ENCODE measurements around the gene AUH. TPM values are rescaled to one million over a fixed set of nuclear protein-coding genes. Genes with fewer than 3 reads are reported as not detected.

The AUH gene
- total and polyA plus RNA-seq, 9 of the 15 experiments (the other 6 are each of a cell fraction or from before 2014, with no cell fraction given), result 3.4 to 29.0 (median 10.1) TPM

GRCh38 chr9:91207397-91207728 is 154.4 kb downstream of the AUH start (continued):
- TF ChIP-seq, protein P1, sequence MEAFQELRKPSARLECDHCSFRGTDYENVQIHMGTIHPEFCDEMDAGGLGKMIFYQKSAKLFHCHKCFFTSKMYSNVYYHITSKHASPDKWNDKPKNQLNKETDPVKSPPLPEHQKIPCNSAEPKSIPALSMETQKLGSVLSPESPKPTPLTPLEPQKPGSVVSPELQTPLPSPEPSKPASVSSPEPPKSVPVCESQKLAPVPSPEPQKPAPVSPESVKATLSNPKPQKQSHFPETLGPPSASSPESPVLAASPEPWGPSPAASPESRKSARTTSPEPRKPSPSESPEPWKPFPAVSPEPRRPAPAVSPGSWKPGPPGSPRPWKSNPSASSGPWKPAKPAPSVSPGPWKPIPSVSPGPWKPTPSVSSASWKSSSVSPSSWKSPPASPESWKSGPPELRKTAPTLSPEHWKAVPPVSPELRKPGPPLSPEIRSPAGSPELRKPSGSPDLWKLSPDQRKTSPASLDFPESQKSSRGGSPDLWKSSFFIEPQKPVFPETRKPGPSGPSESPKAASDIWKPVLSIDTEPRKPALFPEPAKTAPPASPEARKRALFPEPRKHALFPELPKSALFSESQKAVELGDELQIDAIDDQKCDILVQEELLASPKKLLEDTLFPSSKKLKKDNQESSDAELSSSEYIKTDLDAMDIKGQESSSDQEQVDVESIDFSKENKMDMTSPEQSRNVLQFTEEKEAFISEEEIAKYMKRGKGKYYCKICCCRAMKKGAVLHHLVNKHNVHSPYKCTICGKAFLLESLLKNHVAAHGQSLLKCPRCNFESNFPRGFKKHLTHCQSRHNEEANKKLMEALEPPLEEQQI (IDR thresholded peaks at IDR 0.05), result no peak
- TF ChIP-seq ZNF408 (CRISPR knock-in tag; IDR thresholded peaks at IDR 0.05; ENCODE audit: low read depth) (no peak), BACH1 (tag; IDR thresholded peaks at IDR 0.05) (no peak), FOS (IDR thresholded peaks at IDR 0.05; ENCODE audit: extremely low read depth, insufficient read length) (no peak), PHB2 (IDR thresholded peaks at IDR 0.05; ENCODE audit: low read depth) (no peak), HDGF (IDR thresholded peaks at IDR 0.05) (no peak), KDM1A (IDR thresholded peaks at IDR 0.05) (no peak), ELK1 (CRISPR knock-in tag; IDR thresholded peaks at IDR 0.05) (no peak)

DNA sequence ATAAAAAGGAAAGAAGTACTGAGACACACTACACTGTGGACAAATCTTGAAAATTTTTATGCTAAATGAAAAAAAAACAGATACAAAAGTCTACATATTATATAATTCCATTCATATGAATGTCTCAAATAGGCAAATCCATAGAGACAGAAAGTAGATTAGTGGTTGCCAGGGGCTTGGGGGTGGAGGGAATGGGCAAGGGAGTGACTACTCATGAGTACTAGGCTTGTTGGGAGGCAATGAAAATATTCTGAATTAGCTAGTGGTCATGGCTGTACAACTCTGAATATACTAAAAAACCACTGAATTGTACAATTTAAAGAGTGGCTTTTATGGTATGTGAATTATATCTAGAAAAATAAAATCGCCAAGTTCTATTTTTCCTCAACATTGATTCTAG is 154.9 kb downstream of the AUH start:
- H3K27ac ChIP-seq (ENCODE audit: extremely low read depth, low read depth, low read length), result no peak overlapping the region
- in situ Hi-C loops (cut with MboI), result no loop called here
- no peak for TF ChIP-seq FOSL1 (tag; conservative IDR thresholded peaks at IDR 0.05)
- TF ChIP-seq POLR2B (IDR thresholded peaks at IDR 0.05; ENCODE audit: low read depth, partially characterized antibody), result no peak
- TF ChIP-seq, protein P2, sequence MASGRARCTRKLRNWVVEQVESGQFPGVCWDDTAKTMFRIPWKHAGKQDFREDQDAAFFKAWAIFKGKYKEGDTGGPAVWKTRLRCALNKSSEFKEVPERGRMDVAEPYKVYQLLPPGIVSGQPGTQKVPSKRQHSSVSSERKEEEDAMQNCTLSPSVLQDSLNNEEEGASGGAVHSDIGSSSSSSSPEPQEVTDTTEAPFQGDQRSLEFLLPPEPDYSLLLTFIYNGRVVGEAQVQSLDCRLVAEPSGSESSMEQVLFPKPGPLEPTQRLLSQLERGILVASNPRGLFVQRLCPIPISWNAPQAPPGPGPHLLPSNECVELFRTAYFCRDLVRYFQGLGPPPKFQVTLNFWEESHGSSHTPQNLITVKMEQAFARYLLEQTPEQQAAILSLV (tag; IDR thresholded peaks at IDR 0.05), result no peak
- TF ChIP-seq, protein P3, sequence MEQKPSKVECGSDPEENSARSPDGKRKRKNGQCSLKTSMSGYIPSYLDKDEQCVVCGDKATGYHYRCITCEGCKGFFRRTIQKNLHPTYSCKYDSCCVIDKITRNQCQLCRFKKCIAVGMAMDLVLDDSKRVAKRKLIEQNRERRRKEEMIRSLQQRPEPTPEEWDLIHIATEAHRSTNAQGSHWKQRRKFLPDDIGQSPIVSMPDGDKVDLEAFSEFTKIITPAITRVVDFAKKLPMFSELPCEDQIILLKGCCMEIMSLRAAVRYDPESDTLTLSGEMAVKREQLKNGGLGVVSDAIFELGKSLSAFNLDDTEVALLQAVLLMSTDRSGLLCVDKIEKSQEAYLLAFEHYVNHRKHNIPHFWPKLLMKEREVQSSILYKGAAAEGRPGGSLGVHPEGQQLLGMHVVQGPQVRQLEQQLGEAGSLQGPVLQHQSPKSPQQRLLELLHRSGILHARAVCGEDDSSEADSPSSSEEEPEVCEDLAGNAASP (IDR thresholded peaks at IDR 0.05), result no peak
- no peak for TF ChIP-seq RBBP5 (IDR thresholded peaks at IDR 0.05; ENCODE audit: borderline replicate concordance, insufficient read depth, low read length, poor library complexity, severe bottlenecking)
- no peak for TF ChIP-seq KLF16 (IDR thresholded peaks at IDR 0.05)
- TF ChIP-seq, protein P4, sequence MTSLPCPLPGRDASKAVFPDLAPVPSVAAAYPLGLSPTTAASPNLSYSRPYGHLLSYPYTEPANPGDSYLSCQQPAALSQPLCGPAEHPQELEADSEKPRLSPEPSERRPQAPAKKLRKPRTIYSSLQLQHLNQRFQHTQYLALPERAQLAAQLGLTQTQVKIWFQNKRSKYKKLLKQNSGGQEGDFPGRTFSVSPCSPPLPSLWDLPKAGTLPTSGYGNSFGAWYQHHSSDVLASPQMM (CRISPR knock-in tag; IDR thresholded peaks at IDR 0.05), result no peak
- no peak for TF ChIP-seq HIVEP1 (CRISPR knock-in tag; IDR thresholded peaks at IDR 0.05)
- TF ChIP-seq WHSC1 (IDR thresholded peaks at IDR 0.05; ENCODE audit: low read length), result no peak

More for the DNA sequence above, 154.9 kb downstream of the AUH start:
- Histone ChIP-seq H3K4me2 (ENCODE audit: insufficient read depth, low read length) (no peak overlapping the region), H3K79me2 (ENCODE audit: control insufficient read depth, insufficient read depth, low read length) (no peaks in the 10 kb centered on the region), H4K20me1 (replicated peaks; ENCODE audit: control insufficient read depth, insufficient read depth, low read length) (no peaks in the 10 kb centered on the region), H3K9me1 (ENCODE audit: control insufficient read depth, insufficient read depth, low read length) (no peaks in the 10 kb centered on the region), H3K4me1 (replicated peaks in 1 of 2; ENCODE audit: control insufficient read depth in 2 of 2, insufficient read depth in 2 of 2, low read length in 2 of 2) (peaks cover 0 to 7% of the 10 kb centered on the region in 2 experiments; a peak in 2 of 5 replicates), H3K9ac (ENCODE audit: insufficient read depth in 1 of 2, low read depth in 2 of 2, low read length in 2 of 2) (no peak overlapping the region), H3K27me3 (ENCODE audit: control insufficient read depth in 2 of 2, insufficient read depth in 2 of 2, low read length in 2 of 2) (no peaks in the 10 kb centered on the region), H3K36me3 (ENCODE audit: control insufficient read depth, insufficient read depth, low read length) (no peaks in the 10 kb centered on the region), H3K4me3 (no peak overlapping the region), H2AFZ (ENCODE audit: low read depth, low read length) (no peak overlapping the region), H3K9me3 (replicated peaks; ENCODE audit: control insufficient read depth, insufficient read depth, low read depth, low read length) (no peaks in the 10 kb centered on the region)
- no peak for ATAC-seq
- BruUV-seq (replicated peaks), result no TSS peak
- CTCF ChIA-PET (ENCODE audit: low intra/inter-chr PET ratio), result no interaction called here
- no peak for DNase-seq (ENCODE audit: extremely low read depth in 1 of 4, low spot score in 3 of 4)
- POLR2A ChIA-PET, result no interaction called here
- no peak for FAIRE-seq
- intact Hi-C loops (cut with micrococcal nuclease), result no loop called here
- 56% methylated on average over 1 of the region's 1 CpG for WGBS (ENCODE audit: insufficient coverage, low coverage, missing lambda C conversion rate)

Measured in K562 (cell line).